ENCODE data around the gene GTF2A1L. TPM values are rescaled to one million over a fixed set of nuclear protein-coding genes. Genes with fewer than 3 reads are reported as not detected.
"Not testable (repeated sequence)": the region's sequence is repeated elsewhere in the genome, so short reads cannot be mapped to it uniquely, and the experiment has no call there.

GTF2A1L gene
- total and polyA plus RNA-seq, 9 donors = 0.28 to 3.4 (median 0.84) TPM; not detected in 1

- DNase-seq = no peak
- Histone ChIP-seq H3K4me3 (ENCODE audit: low read length) (no peak overlapping the region), H3K27me3 (ENCODE audit: control insufficient read depth, insufficient read depth, low read length) (no peaks in the 10 kb centered on the region), H3K27ac (ENCODE audit: low read length) (no peak overlapping the region), H3K36me3 (ENCODE audit: control insufficient read depth, insufficient read depth, low read length) (peaks cover 3% of the 10 kb centered on the region), H3K4me1 (ENCODE audit: control insufficient read depth, insufficient read depth, low read length) (no peaks in the 10 kb centered on the region), H3K9me3 (replicated peaks; ENCODE audit: control insufficient read depth, low read depth, low read length) (no peaks in the 10 kb centered on the region)
- no CpG with 5 or more reads among the region's 5 CpGs for WGBS (ENCODE audit: insufficient coverage)
These were observed 12.0 kb upstream of the GTF2A1L start for GRCh38 chr2:48605482-48606175.

GRCh38 chr2:48607307-48608014 lies 10.2 kb upstream of the GTF2A1L start:
- H3K4me3 ChIP-seq (ENCODE audit: low read length) = no peak overlapping the region
- H3K4me1 ChIP-seq (ENCODE audit: control insufficient read depth, insufficient read depth, low read length) = no peaks in the 10 kb centered on the region
- H3K9me3 ChIP-seq (replicated peaks; ENCODE audit: control insufficient read depth, low read depth, low read length) = no peaks in the 10 kb centered on the region
- WGBS (ENCODE audit: insufficient coverage) = 80% methylated on average over 10 of the region's 10 CpGs
- peaks cover 3% of the 10 kb centered on the region for H3K36me3 ChIP-seq (ENCODE audit: control insufficient read depth, insufficient read depth, low read length)
- no peaks in the 10 kb centered on the region for H3K27me3 ChIP-seq (ENCODE audit: control insufficient read depth, insufficient read depth, low read length)
- no peak overlapping the region for H3K27ac ChIP-seq (ENCODE audit: low read length)
- no peak for DNase-seq

DNA sequence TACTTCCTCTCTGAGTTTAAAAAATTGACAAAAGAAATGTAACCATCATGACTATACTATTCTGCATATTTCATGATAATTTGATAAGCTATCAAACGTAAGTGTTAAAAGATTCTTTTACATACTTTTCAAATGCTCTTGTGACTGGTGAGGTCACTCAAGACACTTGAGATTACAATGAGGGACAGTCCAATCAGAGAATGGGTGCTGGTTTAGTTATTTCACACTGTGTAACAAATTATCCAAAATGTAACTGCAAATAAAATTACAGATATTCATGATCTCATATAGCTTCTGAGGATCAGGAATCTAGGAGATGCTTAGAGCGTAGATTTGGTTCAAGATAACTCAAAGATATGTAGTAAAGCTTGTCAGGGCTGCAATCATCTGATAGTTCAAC lies 4.4 kb upstream of the GTF2A1L start:
- H3K27ac ChIP-seq (ENCODE audit: low read length) = no peak overlapping the region
- H3K36me3 ChIP-seq (ENCODE audit: control insufficient read depth, insufficient read depth, low read length) = no peaks in the 10 kb centered on the region
- no peaks in the 10 kb centered on the region for H3K27me3 ChIP-seq (ENCODE audit: control insufficient read depth, insufficient read depth, low read length)
- H3K9me3 ChIP-seq (replicated peaks; ENCODE audit: control insufficient read depth, low read depth, low read length) = no peaks in the 10 kb centered on the region
- no peak for DNase-seq
- WGBS (ENCODE audit: insufficient coverage) = no CpG with 5 or more reads among the region's 2 CpGs
- no peak overlapping the region for H3K4me3 ChIP-seq (ENCODE audit: low read length)
- no peaks in the 10 kb centered on the region for H3K4me1 ChIP-seq (ENCODE audit: control insufficient read depth, insufficient read depth, low read length)

DNA sequence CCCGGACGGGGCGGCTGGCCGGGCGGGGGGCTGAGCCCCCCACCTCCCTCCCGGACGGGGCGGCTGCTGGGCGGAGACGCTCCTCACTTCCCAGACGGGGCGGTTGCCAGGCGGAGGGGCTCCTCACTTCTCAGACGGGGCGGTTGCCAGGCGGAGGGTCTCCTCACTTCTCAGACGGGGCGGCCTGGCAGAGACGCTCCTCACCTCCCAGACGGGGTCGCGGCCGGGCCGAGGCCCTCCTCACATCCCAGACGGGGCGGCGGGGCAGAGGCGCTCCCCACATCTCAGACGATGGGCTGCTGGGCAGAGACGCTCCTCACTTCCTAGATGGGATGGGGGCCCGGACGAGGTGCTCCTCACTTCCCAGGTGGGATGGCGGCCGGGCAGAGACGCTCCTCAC lies 3.1 kb upstream of the GTF2A1L start:
- not testable (repeated sequence) for H3K4me3 ChIP-seq (ENCODE audit: low read length); H3K9me3 ChIP-seq (replicated peaks; ENCODE audit: control insufficient read depth, low read depth, low read length); DNase-seq; H3K4me1 ChIP-seq (ENCODE audit: control insufficient read depth, insufficient read depth, low read length); H3K36me3 ChIP-seq (ENCODE audit: control insufficient read depth, insufficient read depth, low read length); H3K27ac ChIP-seq (ENCODE audit: low read length); H3K27me3 ChIP-seq (ENCODE audit: control insufficient read depth, insufficient read depth, low read length)
- 97% methylated on average over 24 of the region's 35 CpGs for WGBS (ENCODE audit: insufficient coverage)

GRCh38 chr2:48619526-48619925 lies 1.9 kb downstream of the GTF2A1L start:
- no peak overlapping the region for H3K27ac ChIP-seq (ENCODE audit: low read length)
- DNase-seq = no peak
- H3K4me1 ChIP-seq (ENCODE audit: control insufficient read depth, insufficient read depth, low read length) = no peaks in the 10 kb centered on the region
- no peaks in the 10 kb centered on the region for H3K27me3 ChIP-seq (ENCODE audit: control insufficient read depth, insufficient read depth, low read length)
- H3K9me3 ChIP-seq (replicated peaks; ENCODE audit: control insufficient read depth, low read depth, low read length) = no peaks in the 10 kb centered on the region
- H3K4me3 ChIP-seq (ENCODE audit: low read length) = no peak overlapping the region
- 100% methylated on average over 1 of the region's 2 CpGs for WGBS (ENCODE audit: insufficient coverage)
- no peaks in the 10 kb centered on the region for H3K36me3 ChIP-seq (ENCODE audit: control insufficient read depth, insufficient read depth, low read length)

- Histone ChIP-seq H3K9me3 (replicated peaks; ENCODE audit: control insufficient read depth, low read depth, low read length) (no peaks in the 10 kb centered on the region), H3K27me3 (ENCODE audit: control insufficient read depth, insufficient read depth, low read length) (no peaks in the 10 kb centered on the region), H3K4me1 (ENCODE audit: control insufficient read depth, insufficient read depth, low read length) (no peaks in the 10 kb centered on the region), H3K36me3 (ENCODE audit: control insufficient read depth, insufficient read depth, low read length) (no peaks in the 10 kb centered on the region), H3K27ac (ENCODE audit: low read length) (no peak overlapping the region), H3K4me3 (ENCODE audit: low read length) (no peak overlapping the region)
- WGBS (ENCODE audit: insufficient coverage) = no CpG with 5 or more reads among the region's 7 CpGs
- no peak for DNase-seq
These were observed 2.9 kb downstream of the GTF2A1L start for GRCh38 chr2:48620604-48621003.

GRCh38 chr2:48622691-48623090 lies 5.0 kb downstream of the GTF2A1L start:
- H3K4me1 ChIP-seq (ENCODE audit: control insufficient read depth, insufficient read depth, low read length); DNase-seq; H3K27me3 ChIP-seq (ENCODE audit: control insufficient read depth, insufficient read depth, low read length); H3K36me3 ChIP-seq (ENCODE audit: control insufficient read depth, insufficient read depth, low read length); H3K4me3 ChIP-seq (ENCODE audit: low read length); H3K9me3 ChIP-seq (replicated peaks; ENCODE audit: control insufficient read depth, low read depth, low read length); H3K27ac ChIP-seq (ENCODE audit: low read length): not testable (repeated sequence)
- no CpG with 5 or more reads among the region's 5 CpGs for WGBS (ENCODE audit: insufficient coverage)

DNA sequence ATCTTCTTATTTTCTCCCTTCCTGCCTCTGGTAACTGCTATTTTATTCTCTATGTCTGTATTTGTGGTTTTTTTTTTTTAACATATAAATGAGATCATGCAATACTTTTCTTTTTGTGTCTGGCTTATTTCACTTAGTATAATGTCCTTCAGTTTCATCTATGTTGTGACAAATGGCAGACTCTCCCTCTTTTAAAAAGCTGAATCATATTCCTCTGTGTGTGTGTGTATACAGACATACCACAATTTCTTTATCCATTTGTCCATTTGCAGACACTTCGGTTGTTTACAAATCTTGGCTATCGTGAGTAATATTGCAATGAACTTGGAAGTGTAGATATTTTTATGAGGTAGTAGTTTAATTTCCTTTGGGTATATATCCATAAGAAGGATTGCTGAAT lies 7.0 kb downstream of the GTF2A1L start:
- DNase-seq = no peak
- H3K27me3 ChIP-seq (ENCODE audit: control insufficient read depth, insufficient read depth, low read length) = no peaks in the 10 kb centered on the region
- H3K36me3 ChIP-seq (ENCODE audit: control insufficient read depth, insufficient read depth, low read length) = no peaks in the 10 kb centered on the region
- no CpG with 5 or more reads among the region's 2 CpGs for whole genome bisulfite sequencing (ENCODE audit: insufficient coverage)
- H3K4me3 ChIP-seq (ENCODE audit: low read length) = no peak overlapping the region
- H3K9me3 ChIP-seq (replicated peaks; ENCODE audit: control insufficient read depth, low read depth, low read length) = peaks cover 2% of the 10 kb centered on the region
- H3K27ac ChIP-seq (ENCODE audit: low read length) = no peak overlapping the region
- H3K4me1 ChIP-seq (ENCODE audit: control insufficient read depth, insufficient read depth, low read length) = no peaks in the 10 kb centered on the region

- Histone ChIP-seq H3K4me1 (ENCODE audit: control insufficient read depth, insufficient read depth, low read length) (no peaks in the 10 kb centered on the region), H3K27me3 (ENCODE audit: control insufficient read depth, insufficient read depth, low read length) (no peaks in the 10 kb centered on the region), H3K27ac (ENCODE audit: low read length) (no peak overlapping the region), H3K9me3 (replicated peaks; ENCODE audit: control insufficient read depth, low read depth, low read length) (peaks cover 2% of the 10 kb centered on the region), H3K36me3 (ENCODE audit: control insufficient read depth, insufficient read depth, low read length) (no peaks in the 10 kb centered on the region), H3K4me3 (ENCODE audit: low read length) (no peak overlapping the region)
- no peak for DNase-seq
These were observed 8.4 kb downstream of the GTF2A1L start for GRCh38 chr2:48626047-48626446.

DNA sequence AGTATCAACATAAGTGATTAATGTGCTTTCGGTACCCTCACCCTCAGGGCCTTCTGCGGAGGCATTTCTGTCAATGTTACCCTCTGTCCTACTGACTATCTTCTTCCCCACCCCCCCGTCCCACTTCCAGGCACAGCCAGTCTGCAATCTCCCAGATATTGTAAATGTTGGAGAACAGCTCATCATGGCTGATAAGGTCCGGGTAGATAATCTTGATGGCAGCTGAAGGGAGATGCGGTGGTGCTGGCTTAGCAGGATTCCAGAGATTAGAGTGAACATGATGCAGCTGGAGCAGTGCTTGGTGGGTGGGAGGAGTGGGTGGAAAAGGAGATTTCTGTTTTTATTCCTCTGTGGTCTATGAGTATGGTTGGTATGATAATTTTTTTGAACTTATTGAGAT lies 15.5 kb downstream of the GTF2A1L start:
- Histone ChIP-seq H3K4me3 (ENCODE audit: low read length) (no peak overlapping the region), H3K27ac (ENCODE audit: low read length) (no peak overlapping the region), H3K4me1 (ENCODE audit: control insufficient read depth, insufficient read depth, low read length) (no peaks in the 10 kb centered on the region), H3K9me3 (replicated peaks; ENCODE audit: control insufficient read depth, low read depth, low read length) (no peaks in the 10 kb centered on the region), H3K27me3 (ENCODE audit: control insufficient read depth, insufficient read depth, low read length) (no peaks in the 10 kb centered on the region), H3K36me3 (ENCODE audit: control insufficient read depth, insufficient read depth, low read length) (no peaks in the 10 kb centered on the region)
- DNase-seq = no peak
- WGBS (ENCODE audit: insufficient coverage) = 84% methylated on average over 3 of the region's 5 CpGs

Data from muscle of leg (tissue), 11 donors.